OCI-LY1 (cell line): ENCODE measurements around the gene ZNF444.

ENCODE experiments used
- H2AFZ ChIP-seq: fragments of 200-600 bp; sonication (generic), shearing (Covaris generic); 2 replicates; pipeline ENCODE4 v1.6.0; 2014; ENCODE audit warnings: antibody characterized with exemption, mild to moderate bottlenecking, low read length
- H3F3A ChIP-seq: fragments of 200-600 bp; sonication (generic), shearing (Covaris generic); 2 replicates; pipeline ENCODE4 v1.6.0; 2014; ENCODE audit warnings: mild to moderate bottlenecking, antibody characterized with exemption, low read length, moderate library complexity; ENCODE audit not compliant: insufficient read depth
- H3K27ac ChIP-seq: fragments of 200-600 bp; sonication (generic); 2 replicates; pipeline ENCODE4 v1.5.1; 2014; ENCODE audit warnings: low read length, mixed run types, mild to moderate bottlenecking, low read depth; ENCODE audit not compliant: poor library complexity, severe bottlenecking
- H3K27me3 ChIP-seq: fragments of 200-600 bp; sonication (generic); 2 replicates; pipeline ENCODE4 v1.6.0; 2014; ENCODE audit warnings: antibody characterized with exemption, mild to moderate bottlenecking, low read length, moderate library complexity; ENCODE audit not compliant: insufficient read depth
- H3K36me3 ChIP-seq: fragments of 200-600 bp; sonication (generic); 2 replicates; pipeline ENCODE4 v1.6.1; 2014; ENCODE audit warnings: mild to moderate bottlenecking, antibody characterized with exemption, low read length, moderate library complexity, mixed read lengths; ENCODE audit not compliant: insufficient read depth
- H3K4me1 ChIP-seq: fragments of 200-600 bp; sonication (generic); 2 replicates; pipeline ENCODE4 v1.5.1; 2014; ENCODE audit warnings: mild to moderate bottlenecking, low read length, moderate library complexity; ENCODE audit not compliant: insufficient read depth, severe bottlenecking
- H3K4me2 ChIP-seq: fragments of 200-600 bp; sonication (generic), shearing (Covaris generic); 2 replicates; pipeline ENCODE4 v1.6.1; 2014; ENCODE audit warnings: low read length
- H3K4me3 ChIP-seq: fragments of 200-600 bp; sonication (generic); 2 replicates; pipeline ENCODE4 v1.5.1; 2014; ENCODE audit warnings: low read length, low read depth, mild to moderate bottlenecking, mixed read lengths; ENCODE audit not compliant: poor library complexity, severe bottlenecking
- H3K79me2 ChIP-seq: fragments of 200-600 bp; shearing (Covaris generic); 2 replicates; pipeline ENCODE4 v1.6.1; 2016; ENCODE audit warnings: mixed run types, low read length, mixed read lengths; ENCODE audit not compliant: insufficient read depth
- H3K9ac ChIP-seq: fragments of 200-600 bp; sonication (generic), shearing (Covaris generic); 2 replicates; pipeline ENCODE4 v1.6.1; 2014; ENCODE audit warnings: mild to moderate bottlenecking, low read length, mixed read lengths
- H3K9me2 ChIP-seq: fragments of 200-600 bp; sonication (generic), shearing (Covaris generic); 2 replicates; pipeline ENCODE4 v1.6.1; 2014; ENCODE audit warnings: low read depth, mild to moderate bottlenecking, low read length, mixed read lengths
- H3K9me3 ChIP-seq: fragments of 200-600 bp; shearing (Covaris generic); 2 replicates; pipeline ENCODE4 v1.6.1; 2014; ENCODE audit warnings: low read length, mixed read lengths
- H4K20me1 ChIP-seq: fragments of 200-600 bp; sonication (generic), shearing (Covaris generic); 2 replicates; pipeline ENCODE4 v1.6.0; 2016; ENCODE audit warnings: mild to moderate bottlenecking, low read length; ENCODE audit not compliant: insufficient read depth
- EZH2 ChIP-seq: fragments of 200-600 bp; sonication (generic), shearing (Covaris generic); IDR thresholded peaks from 2 replicates; pipeline ENCODE4 v1.8.0; 2017; ENCODE audit warnings: borderline replicate concordance, mixed run types, mild to moderate bottlenecking, antibody characterized with exemption, low read length, moderate library complexity, mixed read lengths
- TF ChIP-seq, protein P1 (sequence below): fragments of 200-600 bp; sonication (generic), shearing (Covaris generic); IDR thresholded peaks from 2 replicates; pipeline ENCODE4 v1.5.1; 2017; ENCODE audit warnings: mild to moderate bottlenecking, antibody characterized with exemption, low read length, moderate library complexity, mixed read lengths

ZNF444 gene

DNA sequence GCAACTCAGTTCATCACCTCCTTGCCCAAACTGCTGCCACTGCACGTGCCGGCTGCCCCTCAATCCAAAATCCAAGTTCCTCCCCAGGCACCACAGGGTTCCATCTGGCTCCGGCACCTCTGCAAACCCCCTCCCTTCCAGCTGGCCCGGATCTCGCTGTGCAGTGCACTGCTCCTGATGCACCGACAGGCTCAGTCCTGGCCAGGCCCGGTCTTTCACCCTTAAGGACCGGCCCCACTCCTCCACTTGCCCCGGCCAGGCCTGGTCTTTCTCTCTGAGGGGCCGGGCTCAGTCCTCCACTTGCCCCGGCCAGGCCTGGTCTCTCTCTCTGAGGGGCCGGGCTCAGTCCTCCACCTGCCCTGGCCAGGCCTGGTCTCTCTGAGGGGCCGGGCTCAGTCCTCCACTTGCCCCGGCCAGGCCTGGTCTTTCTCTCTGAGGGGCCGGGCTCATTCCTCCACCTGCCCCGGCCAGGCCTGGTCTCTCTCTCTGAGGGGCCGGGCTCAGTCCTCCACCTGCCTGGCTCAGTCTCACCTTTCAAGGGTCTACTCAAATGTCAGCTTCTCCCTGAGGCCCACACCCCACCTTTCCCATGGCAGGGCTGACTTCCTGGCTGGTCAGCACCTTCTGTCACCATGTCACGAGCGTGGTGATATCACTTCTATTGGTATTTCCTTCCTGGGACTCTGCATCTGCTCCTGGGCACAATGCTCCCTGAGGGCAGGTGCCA, 26.9 kb upstream of the ZNF444 start:
- Histone ChIP-seq H4K20me1 (no peaks in the 10 kb centered on the region), H3K27me3 (no peaks in the 10 kb centered on the region), H3K9me2 (no peaks in the 10 kb centered on the region), H3K4me1 (peaks cover 44% of the 10 kb centered on the region), H3K4me3 (no peak overlapping the region), H3F3A (no peaks in the 10 kb centered on the region), H3K4me2 (no peak overlapping the region), H2AFZ (no peak overlapping the region), H3K36me3 (no peaks in the 10 kb centered on the region), H3K27ac (no peak overlapping the region), H3K9me3 (no peaks in the 10 kb centered on the region), H3K9ac (no peak overlapping the region), H3K79me2 (peaks cover 22% of the 10 kb centered on the region)
- TF ChIP-seq, protein P1, sequence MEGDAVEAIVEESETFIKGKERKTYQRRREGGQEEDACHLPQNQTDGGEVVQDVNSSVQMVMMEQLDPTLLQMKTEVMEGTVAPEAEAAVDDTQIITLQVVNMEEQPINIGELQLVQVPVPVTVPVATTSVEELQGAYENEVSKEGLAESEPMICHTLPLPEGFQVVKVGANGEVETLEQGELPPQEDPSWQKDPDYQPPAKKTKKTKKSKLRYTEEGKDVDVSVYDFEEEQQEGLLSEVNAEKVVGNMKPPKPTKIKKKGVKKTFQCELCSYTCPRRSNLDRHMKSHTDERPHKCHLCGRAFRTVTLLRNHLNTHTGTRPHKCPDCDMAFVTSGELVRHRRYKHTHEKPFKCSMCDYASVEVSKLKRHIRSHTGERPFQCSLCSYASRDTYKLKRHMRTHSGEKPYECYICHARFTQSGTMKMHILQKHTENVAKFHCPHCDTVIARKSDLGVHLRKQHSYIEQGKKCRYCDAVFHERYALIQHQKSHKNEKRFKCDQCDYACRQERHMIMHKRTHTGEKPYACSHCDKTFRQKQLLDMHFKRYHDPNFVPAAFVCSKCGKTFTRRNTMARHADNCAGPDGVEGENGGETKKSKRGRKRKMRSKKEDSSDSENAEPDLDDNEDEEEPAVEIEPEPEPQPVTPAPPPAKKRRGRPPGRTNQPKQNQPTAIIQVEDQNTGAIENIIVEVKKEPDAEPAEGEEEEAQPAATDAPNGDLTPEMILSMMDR: no peak
- no peak for TF ChIP-seq EZH2

DNA sequence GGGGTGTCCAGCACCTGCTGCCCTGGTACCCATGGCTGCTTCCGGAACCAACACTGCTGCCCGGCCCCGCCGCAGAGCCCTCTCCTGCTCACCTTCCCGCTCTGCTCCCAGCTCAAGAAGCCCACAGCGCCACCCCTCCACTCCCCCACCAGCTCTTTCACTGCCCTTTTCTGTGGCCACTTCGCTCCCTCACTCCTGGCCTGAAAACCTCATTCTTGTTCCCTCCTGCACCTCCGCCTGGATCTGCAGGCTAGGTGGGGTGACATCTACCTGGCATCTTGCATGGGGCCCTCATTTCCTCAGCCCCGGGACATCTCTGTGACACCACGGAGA, 26.3 kb upstream of the ZNF444 start:
- Histone ChIP-seq H3K9ac (no peak overlapping the region), H4K20me1 (no peaks in the 10 kb centered on the region), H3F3A (no peaks in the 10 kb centered on the region), H3K79me2 (peaks cover 27% of the 10 kb centered on the region), H2AFZ (no peak overlapping the region), H3K36me3 (no peaks in the 10 kb centered on the region), H3K4me2 (no peak overlapping the region), H3K4me1 (peaks cover 49% of the 10 kb centered on the region), H3K9me2 (no peaks in the 10 kb centered on the region), H3K27me3 (no peaks in the 10 kb centered on the region), H3K4me3 (no peak overlapping the region), H3K9me3 (no peaks in the 10 kb centered on the region), H3K27ac (no peak overlapping the region)
- TF ChIP-seq, protein P1: no peak
- no peak for TF ChIP-seq EZH2

DNA sequence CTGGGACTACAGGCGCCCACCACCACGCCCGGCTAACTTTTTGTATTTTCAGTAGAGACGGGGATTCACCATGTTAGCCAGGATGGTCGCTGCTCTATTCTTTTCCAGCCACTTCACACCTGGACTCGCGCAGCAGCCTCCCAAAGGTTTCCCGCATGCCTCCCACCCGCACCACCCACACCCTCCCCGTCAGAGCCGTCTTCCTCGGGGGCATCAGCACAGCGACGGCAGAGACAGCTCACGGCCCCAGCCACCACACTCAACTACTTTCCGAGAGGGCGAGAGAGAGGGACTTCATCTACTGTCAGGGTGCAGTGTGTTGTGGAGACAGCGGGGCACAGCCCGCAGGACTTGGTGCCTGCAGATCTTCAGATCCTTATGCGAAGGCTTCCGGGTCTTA, 25.6 kb upstream of the ZNF444 start:
- H3K27me3 ChIP-seq: no peaks in the 10 kb centered on the region
- no peaks in the 10 kb centered on the region for H4K20me1 ChIP-seq
- peaks cover 49% of the 10 kb centered on the region for H3K4me1 ChIP-seq
- no peaks in the 10 kb centered on the region for H3F3A ChIP-seq
- no peak for TF ChIP-seq EZH2
- TF ChIP-seq, protein P1: no peak
- H3K9me3 ChIP-seq: no peaks in the 10 kb centered on the region
- peaks cover 31% of the 10 kb centered on the region for H3K79me2 ChIP-seq
- no peak overlapping the region for H3K9ac ChIP-seq
- H3K4me2 ChIP-seq: no peak overlapping the region
- no peak overlapping the region for H2AFZ ChIP-seq
- no peaks in the 10 kb centered on the region for H3K36me3 ChIP-seq
- no peak overlapping the region for H3K27ac ChIP-seq
- no peaks in the 10 kb centered on the region for H3K9me2 ChIP-seq
- H3K4me3 ChIP-seq: no peak overlapping the region
